Lung (tissue), 13 donors: Measurements from ENCODE around the gene PNMA1. TPM values are rescaled to one million over a fixed set of nuclear protein-coding genes. Genes with fewer than 3 reads are reported as not detected.
A peak's percentile ranks its signal among the peaks of the same experiment; 100 is the strongest.

ENCODE experiments used
- ATAC-seq: fragments of 200-7000 bp; cut with Tn5 transposase; one replicate; pipeline ENCODE4 v1.9.1; 2020; ENCODE audit warnings: moderate number of reproducible peaks; ENCODE audit not compliant: insufficient read depth, low FRiP score
- DNase-seq, 3 donors: peaks; one replicate each; pipeline ENCODE4 v3.0.0-alpha.2; 2013 to 2017
- H3K27ac ChIP-seq, 2 donors: one replicate each; pipeline ENCODE4 v1.5.1; 2013; ENCODE audit warnings: mild to moderate bottlenecking in 2 of 2, moderate library complexity in 2 of 2, control low read depth in 1 of 2, inconsistent platforms in 1 of 2, low read depth in 1 of 2, low read length in 1 of 2
- H3K27me3 ChIP-seq, 3 donors: one replicate each; pipeline ENCODE4 v1.5.1; 2013; ENCODE audit warnings: low read length in 2 of 3; ENCODE audit not compliant: control insufficient read depth in 3 of 3, insufficient read depth in 3 of 3
- H3K36me3 ChIP-seq, 4 donors: one replicate each; pipeline ENCODE4 v1.5.1; 2013; ENCODE audit warnings: low read length in 4 of 4, mild to moderate bottlenecking in 1 of 4, moderate library complexity in 1 of 4; ENCODE audit not compliant: control insufficient read depth in 4 of 4, insufficient read depth in 4 of 4
- H3K4me1 ChIP-seq, 5 donors: one replicate each; pipeline ENCODE4 v1.5.1; 2013; ENCODE audit warnings: low read length in 5 of 5, mild to moderate bottlenecking in 2 of 5, moderate library complexity in 1 of 5; ENCODE audit not compliant: control insufficient read depth in 5 of 5, insufficient read depth in 5 of 5
- H3K4me3 ChIP-seq: one replicate; pipeline ENCODE4 v1.5.1; 2013; ENCODE audit warnings: mild to moderate bottlenecking, control low read depth, moderate library complexity
- H3K9ac ChIP-seq, 2 donors: one replicate each; pipeline ENCODE4 v1.5.1; 2013; ENCODE audit warnings: low read length in 2 of 2, control low read depth in 1 of 2; ENCODE audit not compliant: insufficient read depth in 1 of 2
- H3K9me3 ChIP-seq, 4 donors: one replicate each; pipeline ENCODE4 v1.5.1; 2013; ENCODE audit warnings: low read length in 3 of 4, mild to moderate bottlenecking in 1 of 4, moderate library complexity in 1 of 4; ENCODE audit not compliant: control insufficient read depth in 4 of 4, insufficient read depth in 3 of 4
- WGBS, 2 donors: extraction: QIAGEN DNeasy Blood & Tissue Kit; methylation state at CpG; one replicate each; pipeline ENCODE4 v1.1.7; 2013; 5-methylcytosine and 5-hydroxymethylcytosine counted together
- polyA plus RNA-seq, 2 donors: library from polyadenylated mRNA; stranded (reverse); fragments of 200-250 nt; gene quantifications; one replicate each; pipeline ENCODE4 v1.2.1, GENCODE V29; 2013
- small RNA-seq: library from RNA; depleted of rRNA; stranded (forward); fragments of <200 nt; gene quantifications from one replicate; pipeline ENCODE3, GENCODE V24; 2014; ENCODE audit warnings: low replicate concordance
- total RNA-seq, 2 donors: library from RNA; depleted of rRNA in 1 of 2; stranded (reverse); fragments of >200 nt in 1 of 2; gene quantifications; one replicate each; pipeline ENCODE4 v1.2.1, GENCODE V29; 2014 to 2021
- TF ChIP-seq, protein P1 (sequence below): IDR thresholded peaks from 2 replicates; pipeline ENCODE4 v1.5.1; 2012; ENCODE audit warnings: mild to moderate bottlenecking; ENCODE audit errors: control extremely low read depth, extremely low read depth
- donor health status: control.
- donor health status: control.
- donor health status: Bipolar disorder and iron deficiency.
- donor health status: healthy.
- donor health status: DM: yes; HTN: yes; CAD: no.

Gene PNMA1
- total and polyA plus RNA-seq, 4 donors: 11.0 to 34.1 (median 25.7) TPM

DNA sequence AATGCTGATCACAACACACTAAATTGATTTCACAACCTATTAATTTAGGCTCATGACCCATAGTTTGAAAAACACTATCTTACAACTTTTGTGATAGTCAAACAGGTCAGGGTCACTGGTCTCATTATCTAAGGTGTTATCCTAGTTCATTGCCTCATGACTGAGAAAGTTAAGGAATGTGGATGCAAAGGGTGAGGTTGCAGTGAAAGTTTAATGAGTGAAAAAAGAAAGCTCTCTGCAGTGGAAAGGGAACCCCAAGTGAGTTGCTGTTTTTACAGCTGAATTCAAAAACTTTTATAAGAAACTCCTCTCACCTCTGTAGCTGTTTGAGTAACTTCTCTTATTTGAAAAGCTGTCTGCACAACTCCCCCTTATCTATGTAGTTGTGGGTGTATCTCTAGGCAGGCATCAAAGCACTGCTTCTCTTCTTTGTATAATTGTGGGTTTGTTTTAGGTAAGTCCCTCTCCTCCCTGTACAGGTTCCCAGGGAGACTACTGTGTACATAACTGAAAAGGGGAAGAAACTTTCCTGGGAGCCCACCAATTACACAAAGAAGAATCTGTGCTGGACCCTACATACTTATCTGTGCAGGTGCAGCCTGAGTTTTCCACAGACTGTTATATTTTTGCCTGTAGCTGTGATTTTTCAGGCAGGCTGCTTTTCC lies 50.5 kb downstream of the PNMA1 start:
- ATAC-seq (no peak), DNase-seq (peak in 1 of 3 donors; percentile 6)
- H3K27me3 ChIP-seq: no peaks in the 10 kb centered on the region
- TF ChIP-seq, protein P1, sequence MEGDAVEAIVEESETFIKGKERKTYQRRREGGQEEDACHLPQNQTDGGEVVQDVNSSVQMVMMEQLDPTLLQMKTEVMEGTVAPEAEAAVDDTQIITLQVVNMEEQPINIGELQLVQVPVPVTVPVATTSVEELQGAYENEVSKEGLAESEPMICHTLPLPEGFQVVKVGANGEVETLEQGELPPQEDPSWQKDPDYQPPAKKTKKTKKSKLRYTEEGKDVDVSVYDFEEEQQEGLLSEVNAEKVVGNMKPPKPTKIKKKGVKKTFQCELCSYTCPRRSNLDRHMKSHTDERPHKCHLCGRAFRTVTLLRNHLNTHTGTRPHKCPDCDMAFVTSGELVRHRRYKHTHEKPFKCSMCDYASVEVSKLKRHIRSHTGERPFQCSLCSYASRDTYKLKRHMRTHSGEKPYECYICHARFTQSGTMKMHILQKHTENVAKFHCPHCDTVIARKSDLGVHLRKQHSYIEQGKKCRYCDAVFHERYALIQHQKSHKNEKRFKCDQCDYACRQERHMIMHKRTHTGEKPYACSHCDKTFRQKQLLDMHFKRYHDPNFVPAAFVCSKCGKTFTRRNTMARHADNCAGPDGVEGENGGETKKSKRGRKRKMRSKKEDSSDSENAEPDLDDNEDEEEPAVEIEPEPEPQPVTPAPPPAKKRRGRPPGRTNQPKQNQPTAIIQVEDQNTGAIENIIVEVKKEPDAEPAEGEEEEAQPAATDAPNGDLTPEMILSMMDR: no peak
- H3K4me1 ChIP-seq: no peaks in the 10 kb centered on the region
- H3K9me3 ChIP-seq: no peaks in the 10 kb centered on the region
- H3K36me3 ChIP-seq: peaks cover 1 to 9% (median 7%) of the 10 kb centered on the region in 4 donors
- H3K27ac ChIP-seq: no peak overlapping the region
- H3K4me3 ChIP-seq: no peak overlapping the region
- no peak overlapping the region for H3K9ac ChIP-seq

DNA sequence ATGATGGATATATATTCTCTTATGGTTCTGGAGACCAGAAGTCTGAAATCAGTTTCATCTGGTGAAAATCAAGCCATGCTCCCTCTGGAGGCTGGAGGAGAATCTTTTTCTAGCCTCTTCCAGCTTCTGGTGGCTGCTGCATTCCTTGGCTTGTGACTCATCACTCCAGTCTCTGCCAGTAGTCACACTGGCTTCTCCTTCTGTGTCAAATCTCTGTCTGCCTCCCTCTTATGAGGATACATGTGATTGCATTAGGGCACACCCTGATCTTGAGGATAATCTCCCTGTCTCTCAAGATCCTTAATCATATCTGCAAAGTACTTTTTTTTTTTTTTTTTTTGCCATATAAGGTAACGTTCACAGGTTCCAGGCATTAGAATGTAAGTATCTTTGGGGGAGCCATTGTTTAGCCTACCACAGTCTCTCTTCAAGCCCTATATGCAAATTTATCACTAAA lies 51.7 kb downstream of the PNMA1 start:
- no peaks in the 10 kb centered on the region for H3K9me3 ChIP-seq
- H3K4me3 ChIP-seq: no peak overlapping the region
- H3K9ac ChIP-seq: no peak overlapping the region
- H3K27me3 ChIP-seq: no peaks in the 10 kb centered on the region
- peak; percentile 66 for ATAC-seq
- H3K36me3 ChIP-seq: peaks cover 1 to 9% (median 7%) of the 10 kb centered on the region in 4 donors
- no peak for DNase-seq
- no peak overlapping the region for H3K27ac ChIP-seq
- 94 to 100% methylated on average over 1 of the region's 1 CpG for WGBS, 2 donors
- TF ChIP-seq, protein P1: no peak
- no peaks in the 10 kb centered on the region for H3K4me1 ChIP-seq

DNA sequence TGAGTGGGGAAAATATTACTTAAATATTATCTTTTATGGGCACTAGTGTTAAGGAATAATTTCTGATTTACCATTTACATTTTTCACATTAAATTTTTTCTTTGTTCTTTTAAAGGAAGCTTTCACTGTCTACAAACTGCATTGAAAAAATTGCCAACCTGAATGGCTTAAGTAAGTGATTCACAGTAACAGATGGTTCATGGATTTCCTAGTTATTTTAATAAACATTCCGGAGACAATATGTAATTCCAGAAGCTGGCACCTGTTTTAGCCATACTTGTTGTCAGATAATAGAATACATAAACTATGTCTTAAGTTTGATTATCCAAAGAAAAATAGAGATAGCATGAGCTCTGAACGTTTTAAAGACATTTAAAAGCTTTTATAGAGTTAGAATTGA lies 52.3 kb downstream of the PNMA1 start:
- H3K9me3 ChIP-seq: no peaks in the 10 kb centered on the region
- WGBS, 2 donors: 78 to 87% methylated on average over 2 of the region's 2 CpGs
- ATAC-seq: no peak

More for the DNA sequence above, 52.3 kb downstream of the PNMA1 start:
- no peak overlapping the region for H3K9ac ChIP-seq
- H3K36me3 ChIP-seq: peaks cover 2 to 9% (median 7%) of the 10 kb centered on the region in 4 donors
- TF ChIP-seq, protein P1: no peak
- no peaks in the 10 kb centered on the region for H3K27me3 ChIP-seq
- no peak for DNase-seq
- no peaks in the 10 kb centered on the region for H3K4me1 ChIP-seq
- no peak overlapping the region for H3K4me3 ChIP-seq
- H3K27ac ChIP-seq: no peak overlapping the region

Small RNA genes lying within 50 kb of the gene (small RNA-seq; reads per million reads assigned to genes)
- gene MIR4505: not detected

Other genes with a start within 250 kb of the PNMA1 start
- 10 to 100 TPM in 1 of 2 donors, 1 to 10 TPM in 1; 9.0 to 14.2 TPM for gene RIOX1, start 223.5 kb downstream of the PNMA1 start, total RNA-seq
- 1 to 10 TPM; 7.9 to 8.4 TPM for gene RIOX1, start 223.5 kb downstream of the PNMA1 start, polyA plus RNA-seq
- 10 to 100 TPM in 1 of 2 donors, 1 to 10 TPM in 1; 2.8 to 22.1 TPM for gene ACOT1, start 177.2 kb downstream of the PNMA1 start, total RNA-seq
- gene ACOT1, start 177.2 kb downstream of the PNMA1 start, polyA plus RNA-seq: 1 to 10 TPM; 3.2 to 9.4 TPM
- under 1 TPM; 0.34 to 0.46 TPM for gene HEATR4, start 155.4 kb downstream of the PNMA1 start, total RNA-seq
- gene HEATR4, start 155.4 kb downstream of the PNMA1 start, polyA plus RNA-seq: under 1 TPM; 0.05 to 0.28 TPM
- gene ACOT2, start 145.2 kb downstream of the PNMA1 start, total RNA-seq: 10 to 100 TPM; 23.6 to 61.9 TPM
- 10 to 100 TPM; 22.4 to 39.6 TPM for gene ACOT2, start 145.2 kb downstream of the PNMA1 start, polyA plus RNA-seq
- 1 to 10 TPM in 1 of 2 donors, under 1 TPM in 1; 0.60 to 4.2 TPM for gene ACOT4, start 122.5 kb downstream of the PNMA1 start, total RNA-seq
- gene ACOT4, start 122.5 kb downstream of the PNMA1 start, polyA plus RNA-seq: 1 to 10 TPM; 1.8 to 2.3 TPM
- gene ACOT6, start 101.9 kb downstream of the PNMA1 start, total RNA-seq: not detected
- not detected for gene ACOT6, start 101.9 kb downstream of the PNMA1 start, polyA plus RNA-seq
- gene DNAL1, start 69.4 kb downstream of the PNMA1 start, total RNA-seq: 10 to 100 TPM; 25.0 to 25.5 TPM
- gene DNAL1, start 69.4 kb downstream of the PNMA1 start, polyA plus RNA-seq: 1 to 10 TPM; 5.7 to 8.3 TPM
- 10 to 100 TPM; 10.3 to 13.9 TPM for gene PTGR2, start 137.4 kb upstream of the PNMA1 start, total RNA-seq
- 1 to 10 TPM; 5.7 to 8.8 TPM for gene PTGR2, start 137.4 kb upstream of the PNMA1 start, polyA plus RNA-seq
- gene ZNF410, start 172.5 kb upstream of the PNMA1 start, total RNA-seq: 10 to 100 TPM; 39.2 to 76.1 TPM
- 10 to 100 TPM; 31.5 to 31.6 TPM for gene ZNF410, start 172.5 kb upstream of the PNMA1 start, polyA plus RNA-seq
- gene FAM161B, start 235.7 kb upstream of the PNMA1 start, total RNA-seq: 1 to 10 TPM; 4.6 to 9.7 TPM
- 1 to 10 TPM; 1.9 to 2.2 TPM for gene FAM161B, start 235.7 kb upstream of the PNMA1 start, polyA plus RNA-seq
- 10 to 100 TPM; 22.5 to 23.4 TPM for gene COQ6, start 235.9 kb upstream of the PNMA1 start, total RNA-seq
- 10 to 100 TPM; 17.6 to 20.4 TPM for gene COQ6, start 235.9 kb upstream of the PNMA1 start, polyA plus RNA-seq